ENCODE measurements around the gene DAAM2. TPM values are rescaled to one million over a fixed set of nuclear protein-coding genes. Genes with fewer than 3 reads are reported as not detected.

DAAM2 gene
- polyA plus RNA-seq, 3 donors: 24.2 to 30.9 (median 30.6) TPM

DNA sequence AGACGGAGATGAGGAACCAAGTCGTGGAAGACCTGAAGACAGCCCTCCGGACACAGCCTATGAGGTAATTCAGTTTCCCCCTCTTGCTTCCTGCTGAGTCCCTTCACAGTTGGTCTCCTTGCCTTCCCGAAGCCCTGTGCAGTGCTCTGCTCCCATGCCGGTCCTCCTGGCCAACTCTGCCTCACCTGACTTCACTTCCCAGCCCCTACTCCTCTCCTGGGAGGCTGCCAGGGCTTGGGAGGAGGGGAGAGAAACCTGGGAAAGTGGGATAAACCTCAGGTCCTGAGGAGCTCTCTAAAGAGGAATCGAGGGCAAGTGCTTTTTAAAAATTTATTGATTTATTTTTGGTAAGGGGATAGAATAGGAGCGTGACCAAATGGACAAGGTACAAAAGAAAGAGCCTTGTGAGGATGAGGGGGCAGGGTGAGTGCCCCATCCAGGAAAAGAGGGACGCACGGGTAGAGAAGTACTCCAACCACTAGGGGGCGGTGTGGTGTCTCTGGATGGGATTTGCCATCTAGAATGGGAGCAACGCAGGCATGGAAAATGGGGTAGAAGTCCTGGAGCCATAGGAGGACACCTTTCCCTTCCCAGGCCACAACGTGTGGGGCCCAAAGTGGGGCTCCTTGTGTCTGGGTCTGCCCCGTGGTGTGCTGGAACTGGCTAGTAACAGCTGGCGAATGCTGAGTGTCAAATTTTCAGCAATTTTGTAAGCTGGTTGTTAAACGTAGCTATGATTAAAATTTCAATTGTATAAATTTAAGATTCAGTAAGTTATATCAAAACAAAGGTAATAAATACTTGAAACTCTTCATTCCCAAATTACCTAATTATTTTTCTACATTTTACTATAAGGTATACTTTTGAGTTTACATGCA is 73.1 kb downstream of the DAAM2 start:
- no peak for DNase-seq (ENCODE audit: extremely low read depth in 1 of 11, low read depth in 9 of 11, low spot score in 4 of 11)

GRCh38 chr6:39867592-39867991 is 75.4 kb downstream of the DAAM2 start:
- DNase-seq (ENCODE audit: extremely low read depth in 1 of 11, low read depth in 9 of 11, low spot score in 4 of 11): no peak

DNA sequence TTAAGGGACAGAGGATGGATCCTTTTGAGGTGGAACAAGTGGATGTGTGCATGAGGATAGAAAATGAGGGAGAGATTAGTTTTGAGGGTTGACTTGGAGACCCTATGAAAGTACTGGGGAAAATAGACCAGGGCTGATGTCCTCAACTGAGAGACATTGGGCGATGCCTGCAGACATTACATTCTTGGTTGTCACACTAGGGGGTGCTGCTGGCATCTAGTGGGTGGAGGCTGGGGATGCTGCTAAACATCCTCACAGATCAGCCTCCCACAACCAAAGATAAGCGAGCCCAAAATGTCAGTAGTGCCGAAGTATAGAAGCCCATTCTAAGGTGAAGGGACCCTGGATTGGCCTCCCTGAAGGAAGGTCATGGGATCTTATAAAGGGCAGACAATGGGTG is 78.8 kb downstream of the DAAM2 start:
- no peak for DNase-seq (ENCODE audit: extremely low read depth in 1 of 11, low read depth in 9 of 11, low spot score in 4 of 11)

DNA sequence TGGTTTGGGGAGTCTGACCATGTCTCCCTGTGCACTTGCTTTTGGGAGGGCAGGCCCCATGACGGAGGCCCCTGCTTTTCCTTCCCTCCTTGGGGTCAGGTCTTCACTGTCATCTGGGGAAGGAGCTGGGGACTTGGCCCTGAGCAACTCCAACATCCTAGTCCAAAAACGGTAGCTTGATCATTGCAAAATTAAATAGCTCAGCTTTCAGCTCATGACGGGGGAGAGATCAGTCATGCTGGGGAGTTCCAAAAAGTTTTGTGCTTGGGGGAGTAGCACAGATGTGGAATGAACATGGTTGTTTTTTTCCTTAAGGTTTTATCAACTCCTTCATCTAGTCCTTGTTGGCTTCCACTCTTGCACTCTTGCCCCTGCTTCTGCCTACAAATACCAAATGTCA is 81.3 kb downstream of the DAAM2 start:
- no peak for DNase-seq (ENCODE audit: extremely low read depth in 1 of 11, low read depth in 9 of 11, low spot score in 4 of 11)

DNA sequence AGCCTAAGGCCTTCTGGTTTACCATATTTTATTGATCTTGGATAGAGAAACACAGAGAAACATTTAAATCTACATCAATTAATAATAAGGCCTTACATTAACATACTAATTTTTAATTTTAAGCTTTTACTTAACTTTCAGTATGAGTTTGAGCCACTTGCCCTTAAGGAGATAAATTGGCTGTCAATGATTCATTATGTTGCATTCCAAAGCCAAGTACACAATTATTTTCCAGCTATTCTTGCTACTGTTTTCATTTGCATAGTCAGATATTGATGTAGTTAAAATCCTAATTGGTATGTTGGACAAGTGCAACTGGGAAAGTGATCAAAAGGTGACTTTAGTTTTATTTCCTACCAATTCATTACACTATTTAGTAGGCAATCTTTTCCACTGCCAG is 83.9 kb downstream of the DAAM2 start:
- no peak for DNase-seq (ENCODE audit: extremely low read depth in 1 of 11, low read depth in 9 of 11, low spot score in 4 of 11)

GRCh38 chr6:39876826-39877225 is 84.7 kb downstream of the DAAM2 start:
- DNase-seq (ENCODE audit: extremely low read depth in 1 of 11, low read depth in 9 of 11, low spot score in 4 of 11): no peak

GRCh38 chr6:39879535-39879934 is 87.4 kb downstream of the DAAM2 start:
- DNase-seq (ENCODE audit: extremely low read depth in 1 of 11, low read depth in 9 of 11, low spot score in 4 of 11): no peak

DNA sequence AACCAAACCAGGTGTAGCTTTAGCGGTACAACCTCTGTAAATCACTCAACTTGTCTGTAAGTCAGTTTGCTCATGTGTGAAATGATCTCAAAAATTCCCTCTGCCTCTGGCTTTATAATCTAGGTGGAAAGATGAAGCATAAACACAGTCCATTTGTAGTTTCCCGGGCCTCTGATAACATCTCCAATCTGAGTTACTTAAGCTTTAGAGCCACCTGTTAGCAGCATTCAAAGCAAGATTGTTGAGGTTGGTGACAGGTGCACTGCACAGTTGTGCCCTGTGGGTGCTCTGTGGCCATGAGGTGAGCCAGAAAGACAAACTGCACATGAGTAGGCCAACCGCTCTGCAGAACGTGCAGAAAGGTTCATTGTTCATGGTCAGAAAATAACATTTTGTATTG is 88.4 kb downstream of the DAAM2 start:
- DNase-seq (ENCODE audit: extremely low read depth in 1 of 11, low read depth in 9 of 11, low spot score in 4 of 11): no peak

- peak in 1 of 11 donors; percentile 6 for DNase-seq (ENCODE audit: extremely low read depth in 1 of 11, low read depth in 9 of 11, low spot score in 4 of 11)
Observed at GRCh38 chr6:39881851-39882530, 89.8 kb downstream of the DAAM2 start.

GRCh38 chr6:39882531-39882899 is 90.3 kb downstream of the DAAM2 start:
- peak; percentile 53 to 90 (median 76) for DNase-seq (ENCODE audit: extremely low read depth in 1 of 11, low read depth in 9 of 11, low spot score in 4 of 11)

DNA sequence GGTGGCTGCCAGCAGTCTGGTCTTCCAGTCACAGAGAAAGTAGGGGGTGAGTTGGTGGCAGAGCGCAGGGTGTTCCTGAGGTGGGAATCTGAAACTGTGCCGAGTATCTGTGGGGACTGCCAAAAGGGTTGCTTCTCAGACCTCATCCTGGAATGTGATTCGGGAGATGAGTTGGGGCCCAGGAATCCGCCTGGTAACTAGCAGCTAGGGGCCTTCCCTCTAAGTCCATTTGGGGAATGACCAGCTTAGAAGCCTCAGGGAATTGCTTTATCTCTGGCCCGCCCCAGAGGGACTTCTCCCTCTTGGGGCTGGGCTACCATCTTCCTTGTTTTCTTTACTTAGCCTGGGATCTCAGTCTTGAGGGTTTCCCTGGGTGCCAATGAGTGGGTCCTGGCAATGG is 92.5 kb downstream of the DAAM2 start:
- DNase-seq (ENCODE audit: extremely low read depth in 1 of 11, low read depth in 9 of 11, low spot score in 4 of 11): no peak

DNA sequence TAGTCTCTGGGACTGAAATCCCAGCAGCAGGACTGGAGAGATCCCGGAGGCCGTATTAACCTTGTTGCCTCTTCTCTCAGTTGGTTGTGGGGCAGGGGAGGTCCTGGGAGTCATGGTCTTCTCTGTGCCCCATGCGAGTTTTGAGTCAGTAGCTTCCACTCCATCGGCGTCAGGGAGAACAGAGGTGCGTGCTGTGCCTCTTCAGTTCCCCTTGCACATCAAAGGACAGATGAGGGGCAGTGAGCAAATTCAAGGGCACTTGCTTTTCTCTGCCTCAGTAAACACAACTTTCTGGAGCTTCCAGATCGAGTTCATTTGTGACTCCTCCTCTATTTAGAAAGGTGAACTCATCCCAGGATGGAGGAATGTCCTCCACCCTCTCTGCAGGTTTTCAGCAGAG is 93.5 kb downstream of the DAAM2 start:
- no peak for DNase-seq (ENCODE audit: extremely low read depth in 1 of 11, low read depth in 9 of 11, low spot score in 4 of 11)

- DNase-seq (ENCODE audit: extremely low read depth in 1 of 11, low read depth in 9 of 11, low spot score in 4 of 11): no peak
Observed at GRCh38 chr6:39886871-39887270, 94.7 kb downstream of the DAAM2 start.

DNA sequence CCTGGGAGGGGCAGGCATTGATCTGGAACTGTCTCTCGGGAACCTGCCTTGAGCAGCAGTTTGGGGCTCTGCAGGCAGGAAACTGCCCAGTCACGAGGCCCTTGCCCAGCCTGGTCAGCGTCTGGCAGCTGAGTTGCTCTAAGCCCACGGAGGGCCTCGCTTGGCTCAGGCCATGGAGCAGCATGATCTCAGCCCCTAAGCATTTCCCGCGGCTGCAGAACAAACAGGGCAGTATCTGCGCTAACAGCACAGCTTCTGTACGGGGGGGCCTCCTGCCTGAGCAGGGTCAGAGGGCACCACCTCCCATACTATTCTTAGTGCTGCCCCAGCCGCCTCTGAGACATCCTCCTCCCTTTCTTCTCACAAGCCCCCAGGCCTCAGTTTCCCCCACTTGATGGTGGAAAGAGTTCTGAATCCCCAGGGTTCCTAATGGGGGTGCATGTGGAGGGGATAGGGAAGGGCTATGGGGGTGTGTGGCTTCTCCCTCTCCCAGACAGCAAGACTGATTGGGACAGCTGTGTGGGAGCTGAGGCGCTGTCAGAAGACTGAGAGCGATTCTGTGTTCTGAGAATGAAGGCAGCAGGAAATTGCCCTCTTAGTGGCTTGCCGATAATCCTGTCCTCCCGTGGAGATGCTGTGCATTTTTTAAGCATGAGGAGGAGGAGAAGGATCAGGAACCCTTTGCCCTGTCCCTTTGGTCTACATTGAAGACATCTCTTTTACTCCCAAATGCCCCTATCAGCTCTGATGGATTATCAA is 95.7 kb downstream of the DAAM2 start:
- peak in 8 of 11 donors; percentile 28 to 55 (median 40) for DNase-seq (ENCODE audit: extremely low read depth in 1 of 11, low read depth in 9 of 11, low spot score in 4 of 11)

DNA sequence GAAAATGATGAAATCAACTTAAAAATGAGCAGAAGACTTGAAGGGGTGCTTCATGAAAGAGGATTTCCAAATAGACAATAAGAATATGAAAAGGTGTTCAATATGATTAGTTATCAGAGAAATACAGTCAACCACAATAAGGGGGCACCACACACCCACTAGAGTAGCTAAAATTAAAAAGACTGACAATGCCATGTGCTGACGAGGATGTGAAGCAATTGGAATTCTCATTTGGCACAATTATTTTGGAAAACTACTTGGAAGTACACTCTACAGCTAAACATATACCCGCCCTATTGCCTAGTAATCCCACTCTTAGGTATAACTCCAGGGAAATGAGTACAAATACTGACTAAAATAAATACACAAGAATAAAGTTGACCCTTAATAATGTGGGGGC is 97.1 kb downstream of the DAAM2 start:
- no peak for DNase-seq (ENCODE audit: extremely low read depth in 1 of 11, low read depth in 9 of 11, low spot score in 4 of 11)

- DNase-seq (ENCODE audit: extremely low read depth in 1 of 11, low read depth in 9 of 11, low spot score in 4 of 11): no peak
Observed at GRCh38 chr6:39891353-39891752, 99.2 kb downstream of the DAAM2 start.

DNA sequence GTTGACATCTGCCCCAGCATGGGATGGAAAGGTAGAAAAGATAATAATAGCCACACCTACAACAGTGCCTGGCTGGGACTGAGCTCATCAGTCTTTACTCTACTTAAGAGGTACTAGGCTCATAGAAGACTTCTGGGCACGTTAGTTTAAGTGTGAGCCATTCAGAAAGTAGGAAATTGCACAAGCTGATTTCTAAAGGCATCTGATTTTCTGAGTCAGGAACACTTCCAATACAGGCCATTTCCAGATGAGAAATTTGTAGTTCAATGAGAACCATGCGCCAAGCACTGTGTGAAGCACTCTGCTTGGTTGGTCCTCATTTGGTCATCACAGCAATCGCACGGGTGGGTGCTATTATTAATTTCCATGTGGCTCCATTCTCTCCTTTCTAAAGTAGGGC is 99.8 kb downstream of the DAAM2 start:
- DNase-seq (ENCODE audit: extremely low read depth in 1 of 11, low read depth in 9 of 11, low spot score in 4 of 11): no peak

GRCh38 chr6:39892490-39893129 is 100.4 kb downstream of the DAAM2 start:
- DNase-seq (ENCODE audit: extremely low read depth in 1 of 11, low read depth in 9 of 11, low spot score in 4 of 11): peak in 6 of 11 donors; percentile 25 to 44 (median 36)

DNA sequence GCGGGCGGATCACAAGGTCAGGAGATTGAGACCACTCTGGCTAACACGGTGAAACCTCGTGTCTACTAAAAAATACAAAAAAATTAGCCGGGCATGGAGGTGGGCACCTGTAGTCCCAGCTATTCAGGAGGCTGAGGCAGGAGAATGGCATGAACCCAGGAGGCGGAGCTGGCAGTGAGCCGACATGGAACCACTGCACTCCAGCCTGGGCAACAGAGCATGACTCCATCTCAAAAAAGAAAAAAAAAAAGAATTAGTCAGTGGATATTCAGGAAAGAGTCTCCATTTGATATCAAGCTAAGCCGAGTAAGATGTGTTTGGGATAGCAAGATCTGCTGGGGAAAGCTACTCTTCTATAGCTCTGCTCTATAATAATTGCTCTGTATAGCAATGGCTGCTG is 101.1 kb downstream of the DAAM2 start:
- DNase-seq (ENCODE audit: extremely low read depth in 1 of 11, low read depth in 9 of 11, low spot score in 4 of 11): no peak
